Caco-2 (cell line): ENCODE measurements around the gene DLX4. TPM values are rescaled to one million over a fixed set of nuclear protein-coding genes. Genes with fewer than 3 reads are reported as not detected.

Experiments
- BruUV-seq: library from RNA; stranded (reverse); fragments of 400-500 nt; replicated peaks from 2 replicates; lab custom pipeline; 2021; lab: Mats Ljungman, UMichigan
- CTCF ChIA-PET: fragments of 300-600 bp; sonication (Branson Sonifier 250); formaldehyde crosslinking; loops from one replicate; lab custom pipeline; 2022; ENCODE audit warnings: antibody characterized with exemption; lab: Charles Lee
- POLR2A ChIA-PET: fragments of 300-600 bp; sonication (Branson Sonifier 250); formaldehyde crosslinking; loops from one replicate; lab custom pipeline; 2022; ENCODE audit warnings: antibody characterized with exemption; lab: Charles Lee
- DNase-seq, 2 experiments: peaks; one replicate each; pipeline versions ENCODE4 v3.0.0 to v3.0.0-alpha.2; 2020 to 2022
- H3K27me3 ChIP-seq: replicated peaks from 2 replicates; pipeline ENCODE4 v1.6.0; 2011; ENCODE audit warnings: low read length; ENCODE audit not compliant: control insufficient read depth, insufficient read depth
- H3K36me3 ChIP-seq: 2 replicates; pipeline ENCODE4 v1.5.1; 2011; ENCODE audit warnings: low read length; ENCODE audit not compliant: control insufficient read depth, insufficient read depth
- H3K4me1 ChIP-seq: fragments of 250-450 bp; sonication (Bioruptor Pico); 2 replicates; pipeline ENCODE4 v1.5.1; 2020; ENCODE audit warnings: mild to moderate bottlenecking
- H3K4me3 ChIP-seq: 2 replicates; pipeline ENCODE4 v1.5.1; 2011; ENCODE audit warnings: low read depth, mild to moderate bottlenecking, control low read depth, low read length
- H3K9me3 ChIP-seq: fragments of 250-450 bp; sonication (Bioruptor Pico); 2 replicates; pipeline ENCODE4 v1.5.1; 2020; ENCODE audit warnings: mild to moderate bottlenecking, moderate library complexity
- H3K27ac Mint-ChIP-seq: one replicate; pipeline ENCODE4 v1.8.0; 2022; ENCODE audit warnings: mixed read lengths; ENCODE audit not compliant: unreplicated experiment
- H3K27me3 Mint-ChIP-seq: one replicate; pipeline ENCODE4 v1.8.0; 2022; ENCODE audit warnings: mixed read lengths; ENCODE audit not compliant: insufficient read depth, unreplicated experiment
- H3K36me3 Mint-ChIP-seq: one replicate; pipeline ENCODE4 v1.8.0; 2022; ENCODE audit warnings: mild to moderate bottlenecking, mixed read lengths; ENCODE audit not compliant: insufficient read depth, unreplicated experiment
- H3K4me1 Mint-ChIP-seq: one replicate; pipeline ENCODE4 v1.8.0; 2022; ENCODE audit warnings: low read depth, mixed read lengths; ENCODE audit not compliant: unreplicated experiment
- H3K4me3 Mint-ChIP-seq: one replicate; pipeline ENCODE4 v1.8.0; 2022; ENCODE audit warnings: mild to moderate bottlenecking, moderate library complexity, mixed read lengths; ENCODE audit not compliant: unreplicated experiment
- H3K9me3 Mint-ChIP-seq: one replicate; pipeline ENCODE4 v1.8.0; 2022; ENCODE audit warnings: mixed read lengths; ENCODE audit not compliant: unreplicated experiment
- intact Hi-C: fragments of 100-400 bp; cut with micrococcal nuclease; formaldehyde crosslinking; loops from one replicate; pipeline ENCODE4 v1.10.0; 2022; ENCODE audit not compliant: unreplicated experiment
- total RNA-seq: library from RNA; stranded (reverse); gene quantifications from 2 replicates; pipeline ENCODE4 v1.2.3, GENCODE V29; 2022
- TF ChIP-seq, protein P1 (sequence below), 2 experiments: fragments of 200-600 bp in 1 of 2; IDR thresholded peaks; 1 replicate in 1 of 2; 2 replicates in 1 of 2; pipeline versions ENCODE4 v1.5.1 to v1.8.0; 2011 to 2022; ENCODE audit warnings: antibody characterized with exemption in 1 of 2, control low read depth in 1 of 2, inconsistent platforms in 1 of 2, low read depth in 1 of 2, low read length in 1 of 2, mild to moderate bottlenecking in 1 of 2, moderate library complexity in 1 of 2; ENCODE audit not compliant: insufficient read depth in 1 of 2, severe bottlenecking in 1 of 2, unreplicated experiment in 1 of 2

Gene DLX4
- total RNA-seq, 1 experiment from 2014 or later, result 27.0 TPM

DNA sequence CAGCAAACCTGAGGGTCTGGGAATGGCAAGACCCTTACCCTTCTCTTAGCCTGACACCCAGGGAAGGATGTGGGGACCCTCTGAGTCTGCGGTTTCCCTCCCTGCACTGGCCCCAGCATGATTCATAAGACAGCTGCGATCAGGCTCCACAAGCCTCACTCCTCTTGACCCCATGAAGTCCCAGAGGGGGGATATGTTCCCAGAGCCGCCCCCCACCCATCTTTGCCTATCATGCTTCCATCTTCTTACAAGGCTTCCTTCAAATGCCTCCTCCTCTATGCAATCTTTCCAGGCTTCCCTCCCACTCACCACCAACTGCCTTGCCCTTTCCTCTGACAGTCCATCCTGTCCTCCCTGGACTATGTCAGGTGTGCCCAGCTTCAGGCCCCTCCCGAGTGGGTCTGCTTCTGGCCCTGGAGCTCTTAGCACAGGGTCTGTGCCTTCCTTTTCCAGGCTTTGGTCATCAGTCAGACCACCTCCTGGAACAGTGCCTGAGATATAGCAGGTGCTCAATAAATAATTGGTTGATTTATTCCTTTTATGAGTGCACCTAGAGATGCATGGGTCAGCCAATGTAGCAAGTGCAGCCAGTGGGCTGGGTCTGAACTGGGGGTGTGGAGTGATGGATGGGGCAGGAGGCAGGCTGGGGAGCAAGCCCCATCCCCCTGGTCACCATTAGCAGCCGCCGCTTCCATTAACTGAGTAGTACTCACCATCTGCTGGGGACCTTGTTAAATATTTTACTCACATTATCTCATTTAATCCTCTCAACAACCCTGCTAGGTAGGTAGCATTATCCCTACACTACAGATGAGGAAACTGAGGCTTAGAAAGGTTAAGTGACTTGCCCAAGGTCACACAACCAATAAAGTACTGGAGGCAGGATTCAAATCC is 17.7 kb downstream of the DLX4 start:
- Mint-ChIP-seq H3K9me3 (no peaks in the 10 kb centered on the region), H3K27ac (no peak overlapping the region), H3K36me3 (no peaks in the 10 kb centered on the region), H3K4me1 (peaks cover 13% of the 10 kb centered on the region), H3K4me3 (no peak overlapping the region), H3K27me3 (no peaks in the 10 kb centered on the region)
- Histone ChIP-seq H3K4me3 (no peak overlapping the region), H3K27me3 (no peaks in the 10 kb centered on the region), H3K9me3 (no peaks in the 10 kb centered on the region), H3K4me1 (peaks cover 12% of the 10 kb centered on the region), H3K36me3 (no peaks in the 10 kb centered on the region)
- DNase-seq, result peak in 1 of 2 experiments; percentile 15
- TF ChIP-seq, protein P1, sequence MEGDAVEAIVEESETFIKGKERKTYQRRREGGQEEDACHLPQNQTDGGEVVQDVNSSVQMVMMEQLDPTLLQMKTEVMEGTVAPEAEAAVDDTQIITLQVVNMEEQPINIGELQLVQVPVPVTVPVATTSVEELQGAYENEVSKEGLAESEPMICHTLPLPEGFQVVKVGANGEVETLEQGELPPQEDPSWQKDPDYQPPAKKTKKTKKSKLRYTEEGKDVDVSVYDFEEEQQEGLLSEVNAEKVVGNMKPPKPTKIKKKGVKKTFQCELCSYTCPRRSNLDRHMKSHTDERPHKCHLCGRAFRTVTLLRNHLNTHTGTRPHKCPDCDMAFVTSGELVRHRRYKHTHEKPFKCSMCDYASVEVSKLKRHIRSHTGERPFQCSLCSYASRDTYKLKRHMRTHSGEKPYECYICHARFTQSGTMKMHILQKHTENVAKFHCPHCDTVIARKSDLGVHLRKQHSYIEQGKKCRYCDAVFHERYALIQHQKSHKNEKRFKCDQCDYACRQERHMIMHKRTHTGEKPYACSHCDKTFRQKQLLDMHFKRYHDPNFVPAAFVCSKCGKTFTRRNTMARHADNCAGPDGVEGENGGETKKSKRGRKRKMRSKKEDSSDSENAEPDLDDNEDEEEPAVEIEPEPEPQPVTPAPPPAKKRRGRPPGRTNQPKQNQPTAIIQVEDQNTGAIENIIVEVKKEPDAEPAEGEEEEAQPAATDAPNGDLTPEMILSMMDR (IDR thresholded peaks at IDR 0.05; ENCODE audit: insufficient read depth in 1 of 2, low read depth in 1 of 2, low read length in 1 of 2, severe bottlenecking in 1 of 2, unreplicated experiment in 1 of 2), result no peak
- BruUV-seq, result no TSS peak
- intact Hi-C loops, result no loop called here
- CTCF ChIA-PET, result interaction anchor here (0.6 to 2.0 kb wide), 7 partner anchors 9 to 137 kb away, joined by 3 to 7 read pairs (median 3); no protein-coding TSS in a partner anchor
- POLR2A ChIA-PET, result no interaction called here

DNA sequence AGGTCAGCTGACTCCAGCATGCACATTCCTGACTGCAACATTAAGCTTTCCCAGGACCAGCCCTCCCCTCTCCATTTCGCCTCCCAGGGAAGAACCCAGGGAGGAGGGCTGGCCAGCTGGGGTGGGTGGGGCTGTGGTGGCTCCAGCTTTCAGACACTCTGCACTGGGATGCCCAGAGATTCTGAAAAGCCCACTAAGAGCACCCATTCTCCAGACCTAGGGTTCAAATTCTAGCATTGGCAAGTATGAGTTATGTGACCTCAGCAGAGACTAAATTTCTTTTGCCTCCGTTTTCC is 18.2 kb downstream of the DLX4 start:
- no peaks in the 10 kb centered on the region for H3K27me3 Mint-ChIP-seq

DNA sequence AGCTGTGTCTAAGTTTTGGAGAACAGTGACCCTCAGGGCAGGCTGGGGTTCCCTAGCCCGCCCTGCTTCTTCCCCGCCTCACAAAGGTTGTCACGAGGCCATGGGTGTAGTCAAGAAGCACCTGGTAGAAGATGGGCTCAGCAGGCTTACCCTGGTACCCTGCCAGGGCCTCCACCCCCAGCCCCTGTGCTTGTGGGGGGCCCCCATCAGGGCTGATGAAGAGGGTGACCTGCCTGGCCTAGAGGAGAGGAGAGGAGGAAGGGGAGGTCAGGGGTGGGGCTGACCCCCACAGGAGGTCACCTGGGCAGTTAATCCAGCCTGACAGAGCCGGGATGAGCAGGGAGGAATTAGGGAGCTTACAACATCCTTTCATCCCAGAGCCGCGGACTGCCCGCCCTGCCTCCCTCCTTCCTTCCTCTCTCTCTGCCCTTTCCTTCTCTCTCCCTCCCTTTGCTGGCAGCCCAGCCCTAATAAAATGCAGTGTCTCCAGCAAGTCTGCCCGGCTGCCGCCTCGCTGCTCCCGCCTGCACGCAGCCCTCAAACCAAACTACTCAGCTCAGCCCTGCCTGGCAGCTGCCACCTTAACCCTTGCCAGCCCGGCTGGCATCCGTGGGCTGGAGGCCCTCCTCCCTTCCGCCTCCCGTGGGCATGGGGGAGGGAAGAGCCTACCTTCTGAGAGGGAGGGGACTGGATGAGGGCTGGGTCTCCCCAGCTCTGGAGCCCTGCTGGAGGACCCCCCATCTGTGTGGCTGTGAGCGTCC is 18.9 kb downstream of the DLX4 start:
- H3K9me3 ChIP-seq, result no peaks in the 10 kb centered on the region
- H3K27me3 Mint-ChIP-seq, result no peaks in the 10 kb centered on the region
- ChIA-PET POLR2A (no interaction called here), CTCF (interaction anchor here (0.9 to 2.0 kb wide), 8 partner anchors 9 to 164 kb away, joined by 3 to 7 read pairs (median 4); no protein-coding TSS in a partner anchor)
- no peak overlapping the region for H3K27ac Mint-ChIP-seq
- no peak overlapping the region for H3K4me3 ChIP-seq
- H3K4me1 Mint-ChIP-seq, result peaks cover 13% of the 10 kb centered on the region
- H3K36me3 ChIP-seq, result no peaks in the 10 kb centered on the region
- TF ChIP-seq, protein P1 (IDR thresholded peaks at IDR 0.05; ENCODE audit: insufficient read depth in 1 of 2, low read depth in 1 of 2, low read length in 1 of 2, severe bottlenecking in 1 of 2, unreplicated experiment in 1 of 2), result no peak
- H3K27me3 ChIP-seq, result no peaks in the 10 kb centered on the region
- no peaks in the 10 kb centered on the region for H3K36me3 Mint-ChIP-seq
- H3K9me3 Mint-ChIP-seq, result no peaks in the 10 kb centered on the region
- H3K4me3 Mint-ChIP-seq, result no peak overlapping the region
- DNase-seq, result peak; percentile 37 to 50
- intact Hi-C loops, result no loop called here
- H3K4me1 ChIP-seq, result peaks cover 12% of the 10 kb centered on the region
- no TSS peak for BruUV-seq

More for the DNA sequence above, 18.2 kb downstream of the DLX4 start:
- Histone ChIP-seq H3K36me3 (no peaks in the 10 kb centered on the region), H3K9me3 (no peaks in the 10 kb centered on the region), H3K4me3 (no peak overlapping the region), H3K27me3 (no peaks in the 10 kb centered on the region), H3K4me1 (peaks cover 12% of the 10 kb centered on the region)
- Mint-ChIP-seq H3K4me1 (peaks cover 13% of the 10 kb centered on the region), H3K27ac (no peak overlapping the region), H3K4me3 (no peak overlapping the region), H3K9me3 (no peaks in the 10 kb centered on the region), H3K36me3 (no peaks in the 10 kb centered on the region)
- TF ChIP-seq, protein P1 (IDR thresholded peaks at IDR 0.05; ENCODE audit: insufficient read depth in 1 of 2, low read depth in 1 of 2, low read length in 1 of 2, severe bottlenecking in 1 of 2, unreplicated experiment in 1 of 2), result no peak
- intact Hi-C loops, result no loop called here
- CTCF ChIA-PET, result interaction anchor here (0.8 to 2.0 kb wide), 8 partner anchors 8 to 165 kb away, joined by 3 to 7 read pairs (median 4); no protein-coding TSS in a partner anchor
- peak; percentile 24 to 56 for DNase-seq
- POLR2A ChIA-PET, result no interaction called here
- no TSS peak for BruUV-seq
